Tibial artery (tissue), 4 donors: ENCODE measurements around the gene FOXN1.
A peak's percentile ranks its signal among the peaks of the same experiment; 100 is the strongest.

Experiments
- DNase-seq, 2 donors: peaks; one replicate each; pipeline ENCODE4 v3.0.0-alpha.2; 2019
- H3K27ac ChIP-seq, 2 donors: fragments of 200-600 bp; sonication (generic) in 1 of 2; 1 replicate in 1 of 2; 2 replicates in 1 of 2; pipeline ENCODE4 v1.5.1; 2018 to 2019; ENCODE audit warnings: mild to moderate bottlenecking in 1 of 2
- H3K27me3 ChIP-seq, 2 donors: fragments of 200-600 bp; sonication (generic) in 1 of 2; one replicate each; pipeline versions ENCODE4 v1.5.1 to v1.6.0; 2016 to 2019
- H3K36me3 ChIP-seq, 3 donors: fragments of 200-600 bp; sonication (generic) in 2 of 3; one replicate each; pipeline ENCODE4 v1.5.1; 2016 to 2019; ENCODE audit warnings: mild to moderate bottlenecking in 2 of 3
- H3K4me1 ChIP-seq, 4 donors: fragments of 200-600 bp; sonication (generic) in 2 of 4; 1 replicate in 3 of 4; 2 replicates in 1 of 4; pipeline ENCODE4 v1.5.1; 2016 to 2019
- H3K4me3 ChIP-seq, 2 donors: fragments of 200-600 bp; sonication (generic) in 1 of 2; 1 replicate in 1 of 2; 2 replicates in 1 of 2; pipeline ENCODE4 v1.5.1; 2018 to 2019; ENCODE audit warnings: mild to moderate bottlenecking in 2 of 2
- H3K9me3 ChIP-seq, 3 donors: fragments of 200-600 bp; sonication (generic) in 1 of 3; one replicate each; pipeline ENCODE4 v1.5.1; 2016 to 2019
- intact Hi-C: fragments of 100-400 bp; cut with DNase I; formaldehyde crosslinking; loops from one replicate; pipeline ENCODE4 v1.15.0; 2023; ENCODE audit warnings: low total_unique reads
- TF ChIP-seq, protein P1 (sequence below), 2 experiments: fragments of 200-600 bp in 1 of 2; fragments of 450-650 bp in 1 of 2; IDR thresholded peaks; one replicate each; pipeline ENCODE4 v1.5.1; 2017 to 2019; ENCODE audit warnings: antibody characterized with exemption in 2 of 2, mild to moderate bottlenecking in 1 of 2, moderate library complexity in 1 of 2

The FOXN1 gene

DNA sequence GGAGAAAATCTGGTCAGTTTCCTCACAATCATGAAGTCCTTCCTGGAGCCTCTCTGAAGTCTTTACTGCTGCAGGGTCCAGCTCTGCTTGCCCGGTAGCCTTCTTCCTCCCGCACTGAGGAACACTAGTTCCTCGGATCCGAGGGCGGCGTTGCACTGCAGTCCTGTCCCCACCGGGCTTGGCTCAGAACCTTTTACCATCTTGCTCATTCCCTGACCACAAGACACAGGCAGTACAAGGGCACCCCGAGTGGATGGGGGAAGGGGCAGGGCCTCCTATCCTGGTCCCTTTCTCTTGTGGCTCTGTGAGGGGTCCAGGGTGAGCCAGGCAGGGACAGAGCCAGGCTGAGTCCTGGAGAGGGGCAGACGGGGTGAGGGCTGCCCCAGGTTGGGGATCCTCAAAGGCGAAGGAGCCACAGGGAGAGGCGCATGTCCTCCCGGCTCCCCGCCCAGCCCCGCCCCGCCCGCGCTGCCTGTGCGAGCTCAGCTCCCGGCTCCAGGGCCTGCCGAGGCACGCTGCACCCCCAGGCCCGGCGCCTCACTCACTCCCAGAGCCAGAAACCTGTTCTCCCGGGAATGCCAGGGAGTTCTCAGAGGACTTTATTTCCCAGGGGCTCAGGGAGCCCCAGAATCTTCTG lies 1.5 kb downstream of the FOXN1 start:
- no peaks in the 10 kb centered on the region for H3K9me3 ChIP-seq
- intact Hi-C loops: no loop called here
- peaks cover 0 to 71% of the 10 kb centered on the region in 2 donors for H3K27me3 ChIP-seq
- H3K27ac ChIP-seq: no peak overlapping the region
- H3K36me3 ChIP-seq: no peaks in the 10 kb centered on the region
- H3K4me3 ChIP-seq: no peak overlapping the region
- peaks cover 0 to 4% (median 0%) of the 10 kb centered on the region in 4 donors for H3K4me1 ChIP-seq
- DNase-seq: no peak
- TF ChIP-seq, protein P1, sequence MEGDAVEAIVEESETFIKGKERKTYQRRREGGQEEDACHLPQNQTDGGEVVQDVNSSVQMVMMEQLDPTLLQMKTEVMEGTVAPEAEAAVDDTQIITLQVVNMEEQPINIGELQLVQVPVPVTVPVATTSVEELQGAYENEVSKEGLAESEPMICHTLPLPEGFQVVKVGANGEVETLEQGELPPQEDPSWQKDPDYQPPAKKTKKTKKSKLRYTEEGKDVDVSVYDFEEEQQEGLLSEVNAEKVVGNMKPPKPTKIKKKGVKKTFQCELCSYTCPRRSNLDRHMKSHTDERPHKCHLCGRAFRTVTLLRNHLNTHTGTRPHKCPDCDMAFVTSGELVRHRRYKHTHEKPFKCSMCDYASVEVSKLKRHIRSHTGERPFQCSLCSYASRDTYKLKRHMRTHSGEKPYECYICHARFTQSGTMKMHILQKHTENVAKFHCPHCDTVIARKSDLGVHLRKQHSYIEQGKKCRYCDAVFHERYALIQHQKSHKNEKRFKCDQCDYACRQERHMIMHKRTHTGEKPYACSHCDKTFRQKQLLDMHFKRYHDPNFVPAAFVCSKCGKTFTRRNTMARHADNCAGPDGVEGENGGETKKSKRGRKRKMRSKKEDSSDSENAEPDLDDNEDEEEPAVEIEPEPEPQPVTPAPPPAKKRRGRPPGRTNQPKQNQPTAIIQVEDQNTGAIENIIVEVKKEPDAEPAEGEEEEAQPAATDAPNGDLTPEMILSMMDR (IDR thresholded peaks at IDR 0.05): no peak

DNA sequence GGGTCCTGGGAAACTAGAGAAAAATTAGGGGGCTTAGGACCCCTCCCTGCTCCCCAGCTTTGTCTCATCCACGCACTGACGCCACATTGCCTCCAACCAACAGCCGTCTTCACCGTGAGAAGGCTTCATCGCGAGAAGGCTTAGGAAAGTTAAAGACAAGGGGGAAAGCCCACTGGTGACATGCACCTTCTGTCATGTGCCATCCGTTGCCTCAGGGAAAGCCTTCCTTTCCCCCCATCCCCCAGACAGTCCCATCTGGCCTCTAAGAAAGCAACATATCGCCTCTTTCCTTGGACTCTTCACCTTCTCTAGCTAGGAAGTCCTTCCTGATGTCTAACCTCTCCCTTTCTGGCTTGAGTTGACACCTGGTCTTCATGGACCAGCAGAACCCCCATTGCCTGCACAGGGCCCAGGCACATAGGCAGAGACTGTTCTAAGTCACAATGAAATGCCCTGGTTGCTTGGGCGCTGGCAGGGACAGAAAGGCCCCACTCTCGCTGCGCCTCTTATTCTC lies 2.1 kb downstream of the FOXN1 start:
- peaks cover 0 to 4% (median 0%) of the 10 kb centered on the region in 4 donors for H3K4me1 ChIP-seq
- peaks cover 0 to 74% of the 10 kb centered on the region in 2 donors for H3K27me3 ChIP-seq
- H3K27ac ChIP-seq: no peak overlapping the region
- TF ChIP-seq, protein P1 (IDR thresholded peaks at IDR 0.05): no peak
- no peak for DNase-seq
- intact Hi-C loops: no loop called here
- no peaks in the 10 kb centered on the region for H3K9me3 ChIP-seq
- no peaks in the 10 kb centered on the region for H3K36me3 ChIP-seq
- no peak overlapping the region for H3K4me3 ChIP-seq

DNA sequence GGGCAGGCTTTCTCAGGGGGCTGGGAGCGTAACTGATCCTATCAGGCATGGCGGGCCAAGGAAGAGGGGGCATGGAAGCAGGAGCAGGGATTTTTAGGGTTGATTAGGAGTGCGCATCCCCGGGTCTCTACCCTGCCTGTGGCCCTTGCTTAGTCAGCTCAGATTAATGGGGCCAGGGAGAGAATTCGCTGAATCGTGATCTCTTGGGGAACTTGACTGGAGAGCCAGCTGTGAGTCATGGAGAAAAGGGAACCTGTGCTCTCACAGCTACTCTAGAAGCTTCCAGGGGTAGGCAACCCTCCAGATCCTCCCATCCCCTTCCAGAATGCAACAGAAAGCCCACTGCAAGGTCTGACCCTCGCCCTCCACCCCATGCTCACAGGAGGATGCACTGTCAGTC lies 3.6 kb downstream of the FOXN1 start:
- H3K4me1 ChIP-seq: peaks cover 0 to 4% (median 0%) of the 10 kb centered on the region in 4 donors
- no peak overlapping the region for H3K4me3 ChIP-seq
- TF ChIP-seq, protein P1 (IDR thresholded peaks at IDR 0.05): no peak
- DNase-seq: peak in 1 of 2 donors; percentile 24
- H3K27me3 ChIP-seq: peaks cover 0 to 89% of the 10 kb centered on the region in 2 donors
- no peak overlapping the region for H3K27ac ChIP-seq
- intact Hi-C loops: no loop called here
- no peaks in the 10 kb centered on the region for H3K9me3 ChIP-seq
- no peaks in the 10 kb centered on the region for H3K36me3 ChIP-seq

DNA sequence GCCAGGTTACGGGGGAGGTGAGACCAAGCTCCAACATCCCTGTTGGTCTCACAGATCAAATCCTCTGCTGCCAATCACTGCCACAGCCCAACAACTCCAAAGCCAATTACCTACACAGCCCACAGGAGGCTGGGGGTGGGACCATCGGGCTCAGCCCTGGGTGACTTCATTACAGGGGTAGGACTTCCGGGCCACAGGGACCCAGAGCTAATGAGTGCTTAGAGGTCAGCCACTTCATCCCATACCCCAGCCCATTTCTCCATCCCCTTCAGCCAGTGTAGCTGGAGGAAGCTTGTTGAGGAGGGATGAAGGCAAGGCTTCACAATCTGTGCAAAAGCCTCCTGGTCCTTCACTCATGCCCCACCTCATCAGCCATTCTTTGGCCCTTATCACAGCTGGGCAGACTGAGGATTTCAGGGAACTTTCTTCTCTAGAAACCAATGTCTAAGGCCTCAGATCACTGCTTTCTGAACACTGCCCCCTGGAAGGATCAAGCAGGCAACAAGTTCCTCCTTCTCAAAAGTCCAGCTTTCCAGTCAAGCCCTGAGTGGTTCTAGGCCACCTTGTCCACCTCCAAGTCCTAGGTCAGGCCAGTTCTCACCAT lies 5.8 kb downstream of the FOXN1 start:
- intact Hi-C loops: no loop called here

DNA sequence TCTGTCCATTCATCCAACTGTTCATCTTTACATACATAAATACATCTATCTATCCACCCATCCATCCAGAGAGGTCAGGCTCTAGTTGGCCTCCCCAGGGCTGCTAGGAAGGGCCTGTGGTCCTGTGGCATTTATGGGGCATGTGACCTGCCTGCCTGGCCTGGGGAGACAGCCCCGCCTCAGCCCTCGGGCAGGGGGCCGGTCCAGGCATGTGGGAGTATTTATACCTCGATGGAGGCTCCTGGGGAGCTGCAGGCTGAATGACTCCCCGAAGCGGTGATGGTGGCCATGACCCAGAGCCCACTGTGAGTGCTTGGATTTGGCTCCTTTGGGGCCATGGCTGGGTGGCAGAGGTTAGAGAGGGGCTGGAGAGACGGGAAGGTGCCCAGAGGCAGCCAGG lies 7.3 kb downstream of the FOXN1 start:
- H3K9me3 ChIP-seq: no peaks in the 10 kb centered on the region
- DNase-seq: no peak
- TF ChIP-seq, protein P1 (IDR thresholded peaks at IDR 0.05): no peak
- no peaks in the 10 kb centered on the region for H3K4me1 ChIP-seq
- H3K27me3 ChIP-seq: peaks cover 0 to 57% of the 10 kb centered on the region in 2 donors
- intact Hi-C loops: no loop called here
- H3K27ac ChIP-seq: no peak overlapping the region
- no peak overlapping the region for H3K4me3 ChIP-seq
- no peaks in the 10 kb centered on the region for H3K36me3 ChIP-seq

More for the DNA sequence above, 5.8 kb downstream of the FOXN1 start:
- peaks cover 0 to 4% (median 0%) of the 10 kb centered on the region in 4 donors for H3K4me1 ChIP-seq
- TF ChIP-seq, protein P1 (IDR thresholded peaks at IDR 0.05): no peak
- no peaks in the 10 kb centered on the region for H3K9me3 ChIP-seq
- DNase-seq: no peak
- H3K27ac ChIP-seq: no peak overlapping the region
- H3K36me3 ChIP-seq: no peaks in the 10 kb centered on the region
- no peak overlapping the region for H3K4me3 ChIP-seq
- H3K27me3 ChIP-seq: peaks cover 0 to 72% of the 10 kb centered on the region in 2 donors
